Frontal cortex (tissue), 4 donors: Measurements from ENCODE around the gene DQX1. TPM values are rescaled to one million over a fixed set of nuclear protein-coding genes. Genes with fewer than 3 reads are reported as not detected.
A peak's percentile ranks its signal among the peaks of the same experiment; 100 is the strongest.
"Not testable (repeated sequence)": the region's sequence is repeated elsewhere in the genome, so short reads cannot be mapped to it uniquely, and the experiment has no call there.

Source experiments
- DNase-seq, 2 donors: peaks; one replicate each; pipeline ENCODE4 v3.0.0; 2012; ENCODE audit warnings: low spot score in 2 of 2
- FAIRE-seq: peaks from 2 replicates; lab custom pipeline; 2012; peaks lifted over from hg19 to GRCh38; lab: Jason Lieb, UNC
- total RNA-seq: library from RNA; depleted of rRNA; stranded (reverse); fragments of >200 nt; gene quantifications from one replicate; pipeline ENCODE4 v1.2.3, GENCODE V29; 2014
- donor health status: control.
- donor health status: control.
- donor health status: control.

DQX1 gene
- total RNA-seq, 1 donor from 2014 or later: not detected

GRCh38 chr2:74472945-74473258 is 53.1 kb downstream of the DQX1 start:
- DNase-seq: no peak
- FAIRE-seq: no peak

DNA sequence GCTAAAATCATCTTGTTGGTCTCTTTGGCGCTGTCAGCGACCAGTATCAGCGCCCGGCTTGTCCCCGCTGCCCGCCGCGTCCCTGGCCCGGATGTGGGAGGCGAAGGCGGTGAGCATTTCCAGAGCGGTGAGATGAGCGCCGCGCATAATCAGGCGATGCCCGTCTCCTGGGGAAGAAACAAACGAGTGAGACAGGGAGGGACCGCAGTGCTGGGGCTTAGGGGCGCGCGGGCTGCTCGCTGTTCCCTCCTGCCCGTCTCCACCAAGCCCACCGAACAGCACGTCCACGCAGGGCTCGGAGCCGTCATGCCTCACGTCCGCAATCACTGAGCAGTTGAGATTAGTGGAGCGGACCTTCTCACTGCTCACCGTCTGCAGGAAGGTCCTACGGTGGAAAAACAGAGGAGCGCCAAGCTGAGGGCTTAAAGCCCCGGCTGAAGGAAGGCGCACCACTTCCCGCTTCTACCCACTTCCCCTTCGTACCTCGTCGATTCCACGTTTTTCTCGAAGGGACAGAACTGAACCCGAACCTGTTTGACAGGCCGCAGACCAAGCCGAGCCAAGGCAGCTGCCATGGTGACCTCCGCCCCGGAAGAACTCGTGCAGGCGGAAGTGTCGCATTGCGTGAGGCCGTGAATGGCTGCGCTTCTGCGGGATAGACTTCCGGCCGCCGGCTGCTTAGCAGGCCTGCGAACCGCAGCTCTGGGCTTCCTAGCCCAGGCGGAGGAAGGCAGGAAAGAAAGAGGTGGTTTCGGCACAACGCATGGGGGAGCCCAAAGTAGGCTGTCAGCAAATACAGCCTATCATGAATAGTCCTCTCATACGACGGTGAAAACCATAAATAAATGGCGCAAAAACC is 53.7 kb downstream of the DQX1 start, which contains the start of gene MRPL53:
Gene MRPL53 (minus strand): TSS at position 595 of the 859 bp plus-strand sequence. CDS start 20 bp downstream, at position 575.
- no peak for FAIRE-seq

GRCh38 chr2:74471332-74472065 is 54.5 kb downstream of the DQX1 start:
- FAIRE-seq: no peak
- DNase-seq: no peak

More for the DNA sequence above, 53.7 kb downstream of the DQX1 start, which contains the start of gene MRPL53:
- DNase-seq: peak; percentile 81 to 82

DNA sequence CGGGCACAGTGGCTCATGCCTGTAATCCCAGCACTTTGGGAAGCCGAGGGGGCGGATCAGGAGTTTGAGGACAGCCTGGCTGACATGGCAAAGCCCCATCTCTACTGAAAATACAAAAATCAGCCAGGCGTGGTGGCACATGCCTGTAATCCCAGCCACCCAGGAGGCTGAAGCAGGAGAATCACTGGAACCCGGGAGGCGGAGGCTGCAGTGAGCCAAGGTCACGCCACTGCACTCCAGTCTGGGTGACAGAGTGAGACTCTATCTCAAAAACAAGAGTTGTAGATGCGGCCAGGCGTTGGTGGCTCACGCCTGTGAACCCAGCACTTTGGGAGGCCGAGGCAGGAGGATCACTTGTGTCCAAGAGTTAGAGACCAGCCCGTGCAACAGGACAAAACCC is 55.3 kb downstream of the DQX1 start:
- not testable (repeated sequence) for DNase-seq, FAIRE-seq

Other genes with a start within 250 kb of the DQX1 start
- gene SLC4A5, start 182.8 kb downstream of the DQX1 start, total RNA-seq: 1.2 TPM
- gene DCTN1, start 145.9 kb downstream of the DQX1 start, total RNA-seq: 111 TPM
- gene C2orf81, start 104.6 kb downstream of the DQX1 start, total RNA-seq: 0.41 TPM
- gene WDR54, start 104.5 kb downstream of the DQX1 start, total RNA-seq: 38.7 TPM
- 2.9 TPM for gene RTKN, start 84.3 kb downstream of the DQX1 start, total RNA-seq
- gene INO80B, start 71.1 kb downstream of the DQX1 start, total RNA-seq: 9.8 TPM
- gene WBP1, start 67.8 kb downstream of the DQX1 start, total RNA-seq: 24.9 TPM
- 26.9 TPM for gene MOGS, start 60.8 kb downstream of the DQX1 start, total RNA-seq
- 14.3 TPM for gene MRPL53, start 53.6 kb downstream of the DQX1 start, total RNA-seq
- 33.0 TPM for gene CCDC142, start 43.2 kb downstream of the DQX1 start, total RNA-seq
- gene TTC31, start 43.1 kb downstream of the DQX1 start, total RNA-seq: 7.7 TPM
- not detected for gene LBX2, start 26.6 kb downstream of the DQX1 start, total RNA-seq
- gene PCGF1, start 18.5 kb downstream of the DQX1 start, total RNA-seq: 8.2 TPM
- not detected for gene TLX2, start 11.8 kb downstream of the DQX1 start, total RNA-seq
- gene AUP1, start 3.5 kb upstream of the DQX1 start, total RNA-seq: 42.0 TPM
- 54.2 TPM for gene HTRA2, start 3.7 kb upstream of the DQX1 start, total RNA-seq
- gene LOXL3, start 27.7 kb upstream of the DQX1 start, total RNA-seq: 14.3 TPM
- gene DOK1, start 28.5 kb upstream of the DQX1 start, total RNA-seq: 3.7 TPM
- 0.41 TPM for gene M1AP, start 122.1 kb upstream of the DQX1 start, total RNA-seq
- 14.7 TPM for gene SEMA4F, start 128.0 kb upstream of the DQX1 start, total RNA-seq